HCT116 (cell line): ENCODE results near the gene PSME4. TPM values are rescaled to one million over a fixed set of nuclear protein-coding genes. Genes with fewer than 3 reads are reported as not detected.

Source experiments
- ATAC-seq: fragments of 200-7000 bp; cut with Tn5 transposase; 2 replicates; pipeline ENCODE4 v1.9.1; 2020; ENCODE audit warnings: mild to moderate bottlenecking, moderate library complexity
- BruUV-seq: library from RNA; stranded (reverse); fragments of 400-500 nt; replicated peaks from 2 replicates; lab custom pipeline; 2021; lab: Mats Ljungman, UMichigan
- CTCF ChIA-PET: fragments of 300-600 bp; sonication (Branson Sonifier 250); formaldehyde crosslinking; loops from one replicate; lab custom pipeline; 2021; ENCODE audit warnings: antibody characterized with exemption; lab: Charles Lee
- POLR2A ChIA-PET: fragments of 300-600, 350-600 bp; sonication (Branson Sonifier 250); formaldehyde crosslinking; loops from one replicate; lab custom pipeline; 2021; ENCODE audit warnings: antibody characterized with exemption; lab: Charles Lee
- RAD21 ChIA-PET, 2 experiments: fragments of 300-600 bp; sonication (Branson Sonifier 250); formaldehyde crosslinking; loops; one replicate each; lab custom pipeline; 2023; ENCODE audit warnings: low total read pairs in 2 of 2; ENCODE audit not compliant: uncharacterized antibody in 2 of 2, unreplicated experiment in 2 of 2, low non-redundant PET in 1 of 2; lab: Charles Lee
- DNase-seq: peaks from one replicate; pipeline ENCODE4 v3.0.0-alpha.2; 2010; ENCODE audit warnings: low read depth, low spot score
- H2AFZ ChIP-seq: fragments of 200-600 bp; shearing (Covaris generic), sonication (generic); 2 replicates; pipeline ENCODE4 v1.6.1; 2017; ENCODE audit warnings: low read depth, mixed run types, mixed read lengths, antibody characterized with exemption, low read length; ENCODE audit not compliant: poor library complexity, severe bottlenecking
- H3K27ac ChIP-seq: 2 replicates; pipeline ENCODE4 v1.5.1; 2012; ENCODE audit warnings: low read depth, low read length
- H3K27me3 ChIP-seq: fragments of 200-600 bp; sonication (generic); 2 replicates; pipeline ENCODE4 v1.6.1; 2016; ENCODE audit warnings: mixed run types, low read length, mixed read lengths; ENCODE audit not compliant: insufficient read depth
- H3K36me3 ChIP-seq, 2 experiments: fragments of 200-500 bp in 1 of 2; fragments of 200-600 bp in 1 of 2; sonication (Bioruptor generic) in 1 of 2; sonication (generic) in 1 of 2; 2 replicates each; pipeline versions ENCODE4 v1.5.1 to v1.6.1; 2014 to 2016; ENCODE audit warnings: low read length in 2 of 2, inconsistent platforms in 1 of 2, mixed read lengths in 1 of 2, mixed run types in 1 of 2; ENCODE audit not compliant: insufficient read depth in 2 of 2, control insufficient read depth in 1 of 2
- H3K4me1 ChIP-seq, 2 experiments: fragments of 200-600 bp in 1 of 2; sonication (generic) in 1 of 2; 2 replicates each; pipeline versions ENCODE4 v1.5.1 to v1.6.1; 2012 to 2017; ENCODE audit warnings: low read length in 2 of 2, inconsistent platforms in 1 of 2, mild to moderate bottlenecking in 1 of 2, mixed read lengths in 1 of 2, mixed run types in 1 of 2, moderate library complexity in 1 of 2; ENCODE audit not compliant: insufficient read depth in 2 of 2, control insufficient read depth in 1 of 2
- H3K4me2 ChIP-seq: fragments of 200-600 bp; sonication (generic); 2 replicates; pipeline ENCODE4 v1.6.1; 2017; ENCODE audit warnings: mixed run types, low read length, mixed read lengths
- H3K4me3 ChIP-seq, 2 experiments: fragments of 200-600 bp in 1 of 2; sonication (generic) in 1 of 2; replicated peaks in 1 of 2; 2 replicates each; pipeline ENCODE4 v1.5.1; 2011 to 2016; ENCODE audit warnings: low read length in 2 of 2, control low read depth in 1 of 2, low read depth in 1 of 2, mild to moderate bottlenecking in 1 of 2, mixed read lengths in 1 of 2, mixed run types in 1 of 2
- H3K79me2 ChIP-seq: fragments of 200-600 bp; sonication (generic); 2 replicates; pipeline ENCODE4 v1.6.1; 2017; ENCODE audit warnings: mild to moderate bottlenecking, mixed run types, low read length, moderate library complexity, mixed read lengths; ENCODE audit not compliant: insufficient read depth
- H3K9ac ChIP-seq: fragments of 200-600 bp; sonication (generic); 2 replicates; pipeline ENCODE4 v1.6.1; 2016; ENCODE audit warnings: low read length, mixed read lengths
- H3K9me2 ChIP-seq: fragments of 200-600 bp; sonication (generic), shearing (Covaris generic); 2 replicates; pipeline ENCODE4 v1.6.1; 2017; ENCODE audit warnings: mixed run types, mild to moderate bottlenecking, moderate library complexity; ENCODE audit not compliant: insufficient read depth
- H3K9me3 ChIP-seq, 2 experiments: fragments of 200-500 bp in 1 of 2; fragments of 200-600 bp in 1 of 2; sonication (Bioruptor generic) in 1 of 2; sonication (generic) in 1 of 2; 2 replicates each; pipeline ENCODE4 v1.6.1; 2014 to 2017; ENCODE audit warnings: low read length in 2 of 2, mixed read lengths in 2 of 2, inconsistent platforms in 1 of 2, low read depth in 1 of 2, mild to moderate bottlenecking in 1 of 2, mixed run types in 1 of 2, moderate library complexity in 1 of 2; ENCODE audit not compliant: control insufficient read depth in 1 of 2, insufficient read depth in 1 of 2
- H4K20me1 ChIP-seq: fragments of 200-600 bp; sonication (generic), shearing (Covaris generic); 2 replicates; pipeline ENCODE4 v1.6.1; 2017; ENCODE audit warnings: mixed run types, mild to moderate bottlenecking, moderate library complexity; ENCODE audit not compliant: insufficient read depth
- CEBPB ChIP-seq: IDR thresholded peaks from 2 replicates; pipeline ENCODE4 v1.6.1; 2012; ENCODE audit warnings: low read depth
- EGR1 ChIP-seq: IDR thresholded peaks from 2 replicates; pipeline ENCODE4 v1.6.1; 2012; ENCODE audit warnings: low read depth
- FOSL1 ChIP-seq: IDR thresholded peaks from 2 replicates; pipeline ENCODE4 v1.6.1; 2012; ENCODE audit warnings: low read depth
- MAX ChIP-seq: IDR thresholded peaks from 2 replicates; pipeline ENCODE4 v1.6.1; 2012
- POLR2AphosphoS5 ChIP-seq: IDR thresholded peaks from 2 replicates; pipeline ENCODE4 v1.6.1; 2011; ENCODE audit warnings: mild to moderate bottlenecking, low read depth, low read length, moderate library complexity
- RAD21 ChIP-seq: IDR thresholded peaks from 2 replicates; pipeline ENCODE4 v1.6.1; 2012; ENCODE audit warnings: low read depth, mild to moderate bottlenecking
- SP1 ChIP-seq: IDR thresholded peaks from 2 replicates; pipeline ENCODE4 v1.6.1; 2012; ENCODE audit warnings: low read depth
- ZBTB33 ChIP-seq: IDR thresholded peaks from 2 replicates; pipeline ENCODE4 v1.6.1; 2011; ENCODE audit warnings: mild to moderate bottlenecking, low read length, moderate library complexity; ENCODE audit not compliant: insufficient replicate concordance; ENCODE audit errors: extremely low read depth
- intact Hi-C: fragments of 100-400 bp; cut with micrococcal nuclease; formaldehyde crosslinking; loops from 2 replicates; pipeline ENCODE4 v1.10.0; 2022
- total RNA-seq: library from RNA; stranded (reverse); gene quantifications from one replicate; pipeline ENCODE4 v1.2.1, GENCODE V29; 2021; ENCODE audit not compliant: unreplicated experiment

Gene PSME4
- total RNA-seq, 1 experiment from 2014 or later = 53.2 TPM

- no peak for TF ChIP-seq CEBPB
- TF ChIP-seq RAD21 = no peak
- TF ChIP-seq SP1 = no peak
Measured at GRCh38 chr2:53949457-53949856, 21.3 kb downstream of the PSME4 start (continued).

- Histone ChIP-seq H4K20me1 (no peaks in the 10 kb centered on the region; the same call in 1 of the 2 replicates), H3K4me2 (no peak overlapping the region), H3K36me3 (peaks cover 0 to 7% of the 10 kb centered on the region in 2 experiments; a peak in 1 of 4 replicates), H3K4me1 (no peaks in the 10 kb centered on the region), H3K4me3 (no peak overlapping the region), H3K27me3 (no peaks in the 10 kb centered on the region), H3K9ac (no peak overlapping the region), H3K27ac (no peak overlapping the region), H3K9me3 (no peaks in the 10 kb centered on the region), H3K9me2 (no peaks in the 10 kb centered on the region), H3K79me2 (peaks cover 34% of the 10 kb centered on the region), H2AFZ (no peak overlapping the region)
- no peak for ATAC-seq
- CTCF ChIA-PET = no interaction called here
- intact Hi-C loops = no loop called here
- POLR2A ChIA-PET = no interaction called here
- TF ChIP-seq MAX (no peak), POLR2AphosphoS5 (no peak), EGR1 (no peak), FOSL1 (no peak), ZBTB33 (no peak), SP1 (no peak)
- BruUV-seq = no TSS peak
- no peak for DNase-seq
- RAD21 ChIA-PET = no interaction called here
Measured at GRCh38 chr2:53945538-53945937, 25.3 kb downstream of the PSME4 start.
